GM19468 (cell line): Measurements from ENCODE around the gene NDRG4.

Experiments
- ATAC-seq: cut with Tn5 transposase; IDR thresholded peaks from one replicate; pipeline ENCODE4 v1.9.1; 2021; ENCODE audit warnings: mild to moderate bottlenecking, moderate library complexity, moderate number of reproducible peaks; ENCODE audit not compliant: unreplicated experiment; ENCODE audit errors: extremely low read depth

Gene NDRG4

DNA sequence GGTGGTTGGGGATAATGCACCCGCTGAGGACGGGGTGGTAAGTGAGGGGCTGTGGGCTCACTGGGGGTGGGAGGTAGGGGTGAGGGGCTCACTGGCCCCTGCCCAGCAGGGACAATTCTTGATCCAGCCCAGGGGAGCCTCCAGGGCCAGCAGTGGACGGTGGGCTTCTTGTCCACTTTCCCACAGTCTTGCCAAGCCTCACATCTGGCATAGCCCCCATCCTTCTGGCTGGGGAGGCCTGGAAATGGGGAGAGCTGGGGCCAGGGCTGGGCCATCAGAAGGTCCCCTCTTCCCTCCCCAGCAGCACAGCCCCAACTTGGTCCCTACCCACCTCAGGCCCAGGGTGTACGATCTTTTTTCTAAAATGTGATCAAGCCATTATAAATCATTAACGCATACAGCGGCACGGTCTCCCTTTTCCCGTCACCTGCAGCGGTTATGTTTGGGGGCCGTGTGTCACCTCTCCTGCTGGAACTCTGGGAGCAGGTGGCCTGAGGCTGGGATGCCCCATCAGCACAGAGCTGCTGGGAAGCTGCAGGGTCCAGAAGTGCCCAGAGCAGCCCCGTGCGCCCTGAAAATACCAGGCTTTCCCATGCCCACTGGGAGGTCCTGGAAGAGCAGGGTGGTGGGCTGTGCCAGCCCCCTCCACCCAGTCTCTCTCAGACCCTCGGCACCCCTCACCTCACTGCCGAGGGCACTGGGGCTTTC, 8.2 kb downstream of the NDRG4 start:
- no peak for ATAC-seq

DNA sequence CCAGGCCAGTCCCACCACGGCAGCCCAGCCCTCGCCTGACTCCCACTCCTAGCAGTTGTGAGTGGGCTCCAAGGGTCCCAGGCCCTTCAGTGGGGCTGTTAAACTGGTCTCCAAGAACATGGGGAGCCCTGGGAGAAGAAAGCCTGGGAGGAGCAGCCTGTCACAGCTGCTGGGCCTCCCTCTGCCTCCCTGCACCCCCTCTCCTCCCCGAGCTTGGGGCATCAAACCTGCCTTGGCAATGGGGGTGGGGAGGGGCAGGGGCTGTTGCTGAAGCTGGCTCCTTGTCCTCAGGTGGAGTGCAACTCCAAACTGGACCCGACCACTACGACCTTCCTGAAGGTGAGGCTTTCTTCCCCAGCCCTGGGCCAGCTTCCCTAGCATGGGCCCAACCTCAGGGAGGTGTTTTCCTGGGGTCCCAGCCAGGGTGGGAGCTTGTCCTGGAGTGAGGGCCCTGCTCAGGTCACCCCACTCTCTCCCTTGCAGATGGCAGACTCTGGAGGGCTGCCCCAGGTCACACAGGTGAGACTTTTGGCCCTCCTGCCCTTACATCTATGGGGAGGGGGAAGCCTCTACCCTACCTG, 8.8 kb downstream of the NDRG4 start:
- ATAC-seq = no peak

DNA sequence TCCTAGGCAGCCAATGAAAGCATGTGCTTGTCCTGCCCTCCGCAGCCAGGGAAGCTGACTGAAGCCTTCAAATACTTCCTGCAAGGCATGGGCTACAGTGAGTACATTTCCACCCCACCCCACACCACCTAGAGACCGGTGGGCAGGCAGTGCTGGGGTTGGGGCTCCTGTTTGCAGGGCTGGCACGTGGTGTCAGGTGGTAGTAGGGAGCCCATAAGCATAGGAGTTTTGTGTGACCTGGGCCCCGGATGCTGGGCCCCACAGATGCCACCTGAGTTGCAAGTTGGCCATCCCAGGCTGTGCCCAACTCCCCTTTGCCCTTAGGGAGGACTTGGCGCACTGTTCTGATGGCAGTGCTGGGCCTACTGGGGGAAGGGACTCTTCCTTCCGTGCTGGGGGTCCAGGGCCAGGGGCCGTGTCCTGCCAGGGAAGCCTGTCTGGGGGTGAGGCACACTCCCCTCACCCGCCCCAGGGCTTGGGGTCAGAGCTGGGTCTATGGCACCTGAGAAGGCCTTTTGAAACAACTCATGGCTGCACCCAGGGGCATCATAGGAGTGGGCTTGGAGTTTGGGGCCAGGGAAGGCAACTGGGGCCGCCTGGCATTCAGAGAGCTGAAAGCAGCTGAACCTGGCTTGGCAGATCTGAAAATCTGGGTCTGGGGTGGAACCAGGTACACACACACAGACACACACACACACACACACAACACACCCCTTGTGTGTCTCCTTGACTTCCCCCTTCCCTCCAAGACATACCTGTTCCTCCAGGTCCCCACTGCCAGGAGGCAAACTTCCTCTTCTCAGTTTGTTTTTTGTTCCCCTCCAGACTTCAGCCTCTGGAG, 9.5 kb downstream of the NDRG4 start:
- no peak for ATAC-seq

DNA sequence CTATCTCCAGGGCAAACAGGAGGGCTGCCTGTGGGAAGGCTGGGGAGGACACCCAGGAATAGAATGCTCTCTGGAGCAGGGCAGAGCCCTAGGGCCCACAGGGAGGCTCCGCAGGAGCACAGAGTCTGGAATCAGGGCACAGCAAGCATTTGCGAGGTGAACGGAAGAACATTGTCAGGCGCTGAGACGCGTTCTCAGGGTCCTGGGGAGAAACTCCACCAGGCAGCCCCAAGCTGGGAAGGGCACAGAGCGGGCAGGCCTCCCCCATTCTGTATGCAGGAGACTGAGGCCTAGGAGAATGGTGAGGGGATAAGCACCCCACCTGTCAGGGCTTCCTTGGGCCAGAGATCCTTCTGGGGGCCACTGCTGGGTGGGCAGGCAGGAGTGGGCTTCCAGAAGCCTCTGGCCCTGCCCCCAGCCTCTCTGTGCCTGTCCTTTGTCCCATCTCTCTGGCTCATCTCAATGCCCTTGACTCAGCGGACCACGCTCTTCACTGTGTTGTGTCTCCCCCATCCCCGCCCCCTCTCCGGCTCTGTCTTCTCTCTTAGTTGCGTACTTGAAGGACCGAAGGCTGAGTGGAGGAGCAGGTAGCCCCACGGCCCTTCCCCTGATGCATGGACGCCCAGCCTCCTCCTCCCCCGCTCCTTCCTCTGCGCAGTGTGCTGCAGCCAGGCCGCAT, 10.3 kb downstream of the NDRG4 start:
- no peak for ATAC-seq

DNA sequence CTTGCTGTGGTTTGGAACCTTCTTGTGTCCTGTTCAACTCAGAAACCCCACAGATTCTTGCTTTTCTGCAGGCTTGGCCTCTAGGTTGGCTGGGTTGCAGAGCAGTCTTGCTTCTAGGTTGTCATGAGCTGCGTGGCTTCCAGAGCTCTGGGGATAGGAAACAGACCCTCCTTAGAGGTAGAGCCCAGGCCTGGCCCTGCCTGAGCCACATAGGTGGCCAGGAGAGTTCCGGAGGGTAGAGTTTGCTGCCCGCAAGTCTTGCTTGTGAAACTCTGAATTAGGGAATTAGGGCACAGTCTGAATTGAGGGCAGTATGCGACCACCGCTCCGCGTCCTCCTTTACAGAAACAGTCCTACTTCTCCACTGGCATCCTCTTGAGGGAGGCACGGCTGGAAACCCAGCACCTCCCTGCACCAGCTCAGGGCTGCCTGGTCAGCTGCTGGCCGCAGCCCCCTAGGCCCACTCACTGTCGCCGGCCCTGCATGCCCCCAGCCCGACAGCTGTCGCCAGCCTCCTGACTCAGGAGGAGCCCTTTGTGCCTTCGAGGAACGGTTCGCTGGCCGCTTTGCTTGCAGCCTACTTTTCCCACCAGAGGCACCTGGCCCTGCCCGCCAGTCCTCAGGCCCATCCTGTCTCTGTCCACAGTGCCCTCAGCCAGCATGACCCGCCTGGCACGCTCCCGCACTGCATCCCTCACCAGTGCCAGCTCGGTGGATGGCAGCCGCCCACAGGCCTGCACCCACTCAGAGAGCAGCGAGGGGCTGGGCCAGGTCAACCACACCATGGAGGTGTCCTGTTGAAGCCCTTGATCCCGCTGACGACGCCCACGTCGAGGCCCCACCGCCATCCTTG, 11.1 kb downstream of the NDRG4 start:
- no peak for ATAC-seq

DNA sequence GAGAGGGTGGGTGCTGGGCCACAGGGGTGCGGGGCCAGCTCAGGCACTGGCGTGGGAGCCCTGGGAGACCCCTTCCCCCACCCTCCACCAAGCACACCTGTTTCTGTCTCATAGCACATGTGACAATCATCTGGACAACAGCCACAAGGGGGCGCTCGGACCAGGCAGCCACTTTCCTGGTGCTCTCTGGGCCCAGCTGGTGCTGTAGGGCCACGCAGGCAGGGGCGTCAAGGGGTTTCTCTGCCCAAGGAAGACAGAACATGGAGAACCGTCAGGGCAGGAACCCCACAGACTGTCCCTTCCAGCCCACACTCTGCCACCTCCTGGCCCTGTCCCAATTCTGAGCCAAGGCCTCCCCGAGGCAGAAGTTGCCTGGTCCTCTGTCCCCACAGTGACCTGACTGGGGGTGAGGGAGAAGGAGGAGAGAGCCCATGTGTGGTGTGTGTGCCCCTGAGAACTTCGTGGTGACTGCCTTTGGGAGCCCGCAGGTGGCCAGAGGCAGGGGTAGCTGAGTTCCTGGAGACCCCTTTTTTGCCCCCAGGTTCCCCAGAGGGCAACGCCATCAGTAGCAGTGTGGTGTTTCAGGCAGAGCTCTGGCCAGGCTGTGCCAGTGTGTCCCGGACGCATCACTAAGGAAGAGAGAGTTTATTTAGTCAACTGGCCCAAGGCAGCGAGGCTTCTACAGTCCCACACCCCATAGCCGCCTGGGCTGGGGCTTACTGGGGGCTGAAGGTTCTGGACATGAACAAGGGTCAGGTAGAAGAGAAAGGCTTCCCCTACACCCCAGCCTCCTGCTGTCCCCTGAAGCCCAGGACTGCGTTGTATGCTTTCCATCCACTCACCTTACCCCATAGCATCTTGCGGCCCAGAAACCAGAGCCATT, 12.2 kb downstream of the NDRG4 start:
- ATAC-seq = no peak

DNA sequence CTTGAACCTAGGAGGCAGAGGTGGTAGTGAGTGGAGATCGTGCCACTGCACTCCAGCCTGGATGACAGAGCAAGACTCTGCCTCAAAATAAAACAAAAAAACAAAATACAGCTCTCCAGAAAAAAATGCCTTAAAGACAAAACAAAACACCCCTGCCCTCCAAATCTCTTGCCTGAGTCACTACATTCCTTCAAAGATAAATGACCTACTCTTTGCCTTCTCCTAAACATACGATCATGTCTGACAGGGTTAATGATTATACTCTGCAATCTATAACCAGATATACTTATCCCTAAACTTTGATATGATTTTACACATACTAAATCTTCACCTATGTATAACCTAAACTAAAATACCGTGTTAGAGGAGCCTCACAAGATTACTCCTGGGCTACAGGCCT, 13.9 kb downstream of the NDRG4 start:
- no peak for ATAC-seq

DNA sequence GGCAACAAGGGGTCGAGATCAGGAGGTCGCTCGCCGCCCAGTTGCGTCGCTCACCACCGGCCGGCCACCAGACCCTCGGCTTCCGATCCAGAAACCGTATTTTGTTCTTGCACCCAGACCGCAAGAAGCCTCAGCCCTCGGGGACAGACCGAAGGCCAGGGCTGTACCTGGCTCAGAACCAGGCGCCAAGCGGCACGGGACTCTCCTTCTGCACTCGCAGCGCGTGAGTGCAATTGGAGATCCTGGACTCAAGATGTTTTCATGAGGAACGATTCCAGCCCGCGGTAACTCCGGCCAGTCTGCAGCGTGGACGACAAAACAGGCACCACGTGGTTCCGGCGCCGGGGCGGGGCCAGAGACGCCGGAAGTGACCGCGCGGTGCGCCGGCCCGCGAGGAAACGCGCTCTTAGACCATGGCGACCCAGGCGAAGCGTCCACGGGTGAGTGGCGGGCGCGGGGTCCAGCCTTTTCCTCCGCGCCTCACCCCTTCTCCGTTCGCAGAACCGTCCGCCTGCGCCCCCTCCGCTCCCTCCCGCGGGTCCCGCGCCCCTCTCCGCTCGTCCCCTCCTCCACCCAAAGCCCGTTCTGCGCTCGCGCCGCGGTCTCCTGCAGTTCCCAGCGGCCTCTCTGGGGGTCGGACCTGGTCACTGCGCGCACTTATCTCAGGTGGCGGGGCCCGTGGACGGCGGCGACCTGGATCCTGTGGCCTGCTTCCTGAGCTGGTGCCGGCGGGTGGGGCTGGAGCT, 15.4 kb downstream of the NDRG4 start, which contains the start of gene SETD6:
Gene SETD6, plus strand, starts transcription at position 393 of the 746 bp plus-strand sequence. Its CDS starts 21 bp downstream, at position 414.
- peak; percentile 55 for ATAC-seq

DNA sequence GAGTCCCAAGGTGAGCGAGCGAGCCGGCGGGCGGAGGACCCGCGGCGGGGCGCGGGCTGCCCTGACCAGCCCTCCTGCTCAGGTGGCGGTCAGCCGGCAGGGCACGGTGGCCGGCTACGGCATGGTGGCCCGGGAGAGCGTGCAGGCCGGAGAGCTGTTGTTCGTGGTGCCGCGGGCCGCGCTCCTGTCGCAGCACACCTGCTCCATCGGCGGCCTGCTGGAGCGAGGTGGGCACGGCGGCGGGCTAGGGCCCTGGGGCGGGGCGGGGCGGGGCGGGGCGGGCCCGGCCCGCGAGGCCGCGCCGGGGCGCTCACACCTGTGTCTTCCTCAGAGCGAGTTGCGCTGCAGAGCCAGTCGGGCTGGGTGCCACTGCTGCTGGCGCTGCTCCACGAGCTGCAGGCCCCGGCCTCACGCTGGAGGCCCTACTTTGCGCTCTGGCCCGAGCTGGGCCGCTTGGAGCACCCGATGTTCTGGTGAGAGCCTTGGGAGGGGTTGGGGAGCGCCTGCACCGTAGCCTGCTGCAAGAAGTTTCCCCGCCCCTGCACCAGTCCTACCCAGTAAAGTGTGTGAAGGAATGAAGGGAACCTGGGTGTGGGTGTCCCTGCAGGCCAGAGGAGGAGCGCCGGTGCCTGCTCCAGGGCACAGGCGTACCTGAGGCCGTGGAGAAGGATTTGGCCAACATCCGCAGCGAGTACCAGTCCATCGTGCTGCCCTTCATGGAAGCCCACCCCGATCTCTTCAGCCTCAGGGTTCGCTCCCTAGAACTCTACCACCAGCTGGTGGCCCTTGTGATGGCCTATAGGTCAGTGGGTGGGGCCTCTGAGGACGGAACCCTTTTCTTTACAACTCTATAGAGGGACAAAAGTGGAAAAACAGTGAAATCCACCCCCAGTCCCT, 16.2 kb downstream of the NDRG4 start:
- peak; percentile 18 for ATAC-seq

DNA sequence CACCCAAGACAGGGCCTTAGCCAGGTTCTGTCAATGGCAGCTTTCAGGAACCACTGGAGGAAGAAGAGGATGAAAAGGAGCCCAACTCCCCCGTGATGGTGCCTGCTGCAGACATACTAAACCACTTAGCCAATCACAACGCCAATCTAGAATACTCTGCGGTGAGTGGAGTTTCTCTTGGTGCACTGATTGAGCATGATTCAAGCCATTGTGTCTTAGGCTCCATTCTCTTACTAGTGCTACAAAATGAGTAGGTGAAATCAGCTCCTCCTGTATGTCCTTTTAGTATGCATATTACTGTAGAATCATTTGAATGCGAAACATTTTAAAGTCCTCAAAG, 16.8 kb downstream of the NDRG4 start:
- no peak for ATAC-seq

DNA sequence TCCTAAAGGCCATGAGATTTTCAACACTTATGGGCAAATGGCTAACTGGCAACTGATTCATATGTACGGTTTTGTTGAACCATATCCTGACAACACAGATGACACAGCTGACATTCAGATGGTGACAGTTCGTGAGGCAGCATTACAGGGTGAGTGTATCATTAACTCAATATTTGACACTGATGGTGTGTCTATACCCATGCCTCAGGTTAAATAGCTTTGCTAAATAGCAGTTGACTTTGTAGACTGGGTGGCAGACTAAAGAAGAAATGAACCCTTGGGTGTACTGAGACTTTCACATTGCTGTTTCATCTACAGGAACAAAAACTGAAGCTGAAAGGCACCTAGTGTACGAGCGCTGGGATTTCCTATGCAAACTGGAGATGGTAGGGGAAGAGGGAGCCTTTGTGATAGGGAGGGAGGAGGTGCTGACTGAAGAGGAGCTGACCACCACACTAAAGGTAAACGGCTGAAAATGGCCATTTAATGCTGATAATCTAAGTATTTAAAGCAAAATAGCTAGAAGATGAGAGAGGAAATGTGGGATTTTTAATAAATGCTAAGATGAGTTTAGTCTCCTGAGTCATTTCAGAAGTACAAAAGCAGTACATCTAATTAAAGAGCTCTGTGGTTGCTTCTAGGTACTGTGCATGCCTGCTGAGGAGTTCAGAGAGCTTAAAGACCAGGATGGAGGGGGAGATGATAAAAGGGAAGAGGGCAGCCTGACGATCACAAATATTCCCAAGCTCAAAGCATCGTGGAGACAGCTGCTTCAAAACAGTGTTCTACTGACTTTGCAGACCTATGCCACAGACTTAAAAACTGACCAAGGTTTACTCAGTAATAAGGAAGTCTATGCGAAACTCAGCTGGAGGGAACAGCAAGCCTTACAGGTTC, 18.4 kb downstream of the NDRG4 start:
- ATAC-seq = peak; percentile 53

DNA sequence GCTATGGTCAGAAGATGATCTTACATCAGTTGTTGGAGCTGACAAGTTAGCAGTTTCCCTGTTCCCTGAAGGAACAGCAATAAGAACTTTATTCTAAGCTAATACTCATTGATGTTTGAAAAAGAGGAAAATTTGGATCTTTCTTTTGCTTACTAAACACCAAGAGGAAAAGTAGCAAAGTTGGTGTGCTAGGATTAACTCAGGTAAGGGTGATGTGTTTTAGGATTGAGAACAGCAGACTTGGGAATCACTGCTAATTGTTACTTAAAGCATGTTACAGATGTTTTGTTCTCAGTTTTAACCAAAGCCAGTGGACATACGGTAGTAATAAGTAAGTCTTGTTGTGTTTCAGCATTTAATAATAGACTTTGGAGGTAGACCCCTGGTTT, 19.0 kb downstream of the NDRG4 start:
- ATAC-seq = no peak

DNA sequence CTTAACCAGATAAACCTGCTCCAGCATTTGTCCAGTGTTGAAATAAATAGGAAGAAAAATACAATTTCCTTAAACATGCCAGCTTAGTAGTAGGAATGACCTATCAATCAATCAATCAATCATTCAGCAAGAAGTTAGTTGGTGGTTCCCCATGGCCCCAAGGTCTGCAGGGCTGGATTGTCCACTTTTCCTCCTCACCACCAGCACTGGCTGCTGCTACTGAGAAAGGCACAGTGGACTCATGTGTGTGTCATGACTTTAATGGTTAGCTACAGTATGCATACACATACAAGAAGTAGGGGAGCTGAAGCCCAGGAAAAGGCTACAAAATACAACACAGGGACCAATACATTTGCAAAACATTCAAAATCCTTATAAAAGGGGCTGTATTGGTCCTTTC, 19.8 kb downstream of the NDRG4 start:
- no peak for ATAC-seq

DNA sequence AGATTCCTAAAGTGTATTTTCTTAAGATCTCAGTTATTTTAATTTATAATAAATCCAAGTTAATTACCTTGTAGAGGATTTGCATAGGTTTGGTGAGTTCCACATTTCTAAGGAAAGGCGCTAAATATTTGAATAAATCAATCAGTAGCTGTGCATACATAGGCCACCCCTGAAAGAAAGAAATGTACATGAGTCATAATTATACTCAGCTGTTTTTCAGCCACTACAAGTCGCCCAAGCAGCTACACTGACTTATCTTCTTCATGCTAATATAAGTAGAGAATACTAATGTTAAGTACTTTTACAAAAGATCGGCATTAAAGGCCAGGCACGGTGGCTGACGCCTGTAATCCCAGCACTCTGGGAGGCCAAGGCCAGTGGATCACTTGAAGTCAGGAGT, 30.2 kb downstream of the NDRG4 start:
- no peak for ATAC-seq

DNA sequence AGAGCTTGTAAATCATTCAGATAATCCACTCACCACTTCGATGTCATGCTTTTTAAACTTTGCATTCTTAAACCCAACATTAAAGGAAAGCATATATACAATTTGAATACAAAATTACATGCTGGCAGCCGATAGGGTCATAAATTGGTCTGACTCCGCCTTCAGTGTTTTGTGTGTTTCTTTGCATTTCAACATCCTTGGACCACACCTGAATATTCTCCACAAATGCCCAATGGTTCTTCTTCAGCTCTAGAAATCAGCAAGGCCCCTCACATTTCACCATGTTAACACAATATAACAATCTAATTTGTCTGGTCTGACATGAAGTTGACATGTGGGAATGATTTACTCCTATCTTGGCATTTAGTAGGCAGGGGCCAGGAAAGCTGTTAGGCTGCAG, 32.5 kb downstream of the NDRG4 start:
- ATAC-seq = no peak

DNA sequence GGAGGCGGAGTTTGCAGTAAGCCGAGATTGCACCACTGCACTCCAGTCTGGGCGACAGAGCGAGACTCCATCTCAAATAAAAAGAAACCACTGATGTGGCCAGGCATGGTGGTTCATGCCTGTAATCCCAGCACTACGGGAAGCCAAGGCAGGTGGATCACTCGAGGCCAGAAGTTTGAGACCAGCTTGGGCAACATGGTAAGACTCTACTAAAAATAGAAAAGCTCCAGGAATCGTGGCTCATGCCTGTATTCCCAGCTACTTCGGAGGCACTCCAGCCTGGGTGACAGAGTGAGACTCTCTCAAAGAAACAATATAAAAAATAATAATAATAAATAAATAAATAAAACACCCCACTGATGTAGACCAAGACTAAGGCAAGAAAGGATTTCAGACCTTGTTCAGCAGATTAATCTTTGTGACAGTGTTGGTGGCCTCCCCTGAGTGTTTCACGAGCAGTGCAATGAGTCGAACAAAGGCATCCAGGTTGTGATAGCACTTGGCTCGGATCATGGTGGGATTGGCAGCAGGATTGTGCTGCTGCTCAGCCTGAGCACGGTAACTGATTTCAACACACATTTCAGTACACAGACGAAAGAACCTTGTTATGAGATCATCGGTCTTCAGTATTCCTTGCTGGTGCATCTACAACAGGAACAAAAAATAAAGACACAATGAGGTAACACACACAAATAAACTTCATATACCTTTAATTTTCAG, 34.0 kb downstream of the NDRG4 start:
- no peak for ATAC-seq
